Amniotic stem cell (primary cell): ENCODE data around the gene DDX43.
"Not testable (repeated sequence)": the region's sequence is repeated elsewhere in the genome, so short reads cannot be mapped to it uniquely, and the experiment has no call there.

Experiments used
- DNase-seq: peaks from one replicate; lab custom pipeline; 2025; lab: John Stamatoyannopoulos, UW

DDX43 gene

DNA sequence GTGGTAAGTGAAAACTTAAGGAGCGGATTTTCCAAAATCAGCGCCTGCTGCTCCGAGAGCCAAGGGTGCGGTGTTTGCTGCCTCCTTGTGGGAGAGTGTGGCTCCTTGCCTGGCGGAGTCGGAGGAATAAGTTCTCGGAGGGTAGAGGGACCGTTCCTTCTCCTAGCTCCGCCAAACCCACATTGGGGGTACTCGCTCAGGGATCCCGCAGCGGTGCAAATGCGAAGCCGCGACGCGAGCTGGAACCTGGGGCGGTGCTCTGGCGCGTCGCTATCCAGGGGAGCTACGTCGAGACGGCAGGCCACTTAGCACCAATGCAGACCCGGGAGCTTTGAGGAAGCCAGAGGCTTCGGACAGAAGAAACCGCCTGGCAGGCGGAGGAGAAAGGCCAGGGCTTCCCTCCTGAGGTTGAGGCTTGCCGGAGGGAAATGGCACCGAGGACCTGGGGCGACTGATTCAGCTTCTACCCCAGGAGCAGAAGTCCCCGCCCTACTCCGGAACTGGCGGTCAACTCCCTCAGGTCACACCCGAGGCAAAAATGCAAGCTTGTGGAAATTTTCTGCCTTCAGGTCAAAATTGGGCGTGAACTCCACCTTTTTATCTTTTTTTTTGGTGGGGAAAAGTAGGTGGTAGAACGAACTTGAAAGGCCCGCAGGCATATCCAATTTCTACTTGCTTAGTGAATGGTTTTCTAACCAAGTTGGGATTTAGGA, 5.7 kb upstream of the DDX43 start:
- DNase-seq: peak; percentile 55

- DNase-seq: no peak
Observed at GRCh38 chr6:73389854-73390253, 4.8 kb upstream of the DDX43 start.

- DNase-seq: no peak
Observed at GRCh38 chr6:73391675-73392074, 3.0 kb upstream of the DDX43 start.

DNA sequence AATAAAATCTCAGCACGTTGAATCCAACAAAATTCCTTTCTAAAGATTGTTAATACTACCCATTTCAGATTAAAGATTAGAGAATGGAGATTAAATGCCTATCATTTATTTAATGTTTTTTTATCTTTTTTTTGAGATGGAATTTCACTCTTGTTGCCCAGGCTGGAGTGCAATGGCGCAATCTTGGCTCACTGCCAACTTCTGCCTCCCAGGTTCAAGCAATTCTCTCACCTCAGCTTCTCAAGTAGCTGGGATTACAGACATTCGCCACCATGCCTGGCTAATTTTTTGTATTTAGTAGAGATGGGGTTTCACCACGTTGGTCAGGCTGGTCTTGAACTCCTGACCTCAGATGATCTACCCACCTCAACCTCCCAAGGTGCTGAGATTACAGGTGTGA, 2.4 kb upstream of the DDX43 start:
- DNase-seq: not testable (repeated sequence)

- no peak for DNase-seq
Observed at GRCh38 chr6:73393278-73393677, 1.4 kb upstream of the DDX43 start.

DNA sequence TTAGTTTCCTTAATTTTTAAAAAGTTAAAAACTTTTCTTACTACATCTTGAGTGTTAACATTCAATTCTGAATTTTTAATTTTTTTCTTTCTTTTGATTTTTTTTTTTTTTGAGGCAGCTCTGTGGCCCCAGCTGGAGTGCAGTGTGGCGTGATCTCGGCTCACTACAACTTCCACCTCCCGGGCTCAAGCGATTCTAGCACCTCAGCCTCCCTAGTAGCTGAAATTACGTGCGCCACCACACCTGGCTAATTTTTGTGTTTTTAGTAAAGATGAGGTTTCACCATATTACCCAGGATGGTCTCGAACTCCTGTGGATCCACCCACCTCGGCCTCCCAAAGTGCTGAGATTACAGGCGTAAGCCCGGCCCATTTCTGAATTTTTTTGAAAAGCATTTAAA, 1.2 kb downstream of the DDX43 start:
- no peak for DNase-seq

- no peak for DNase-seq
Observed at GRCh38 chr6:73400656-73401055, 6.0 kb downstream of the DDX43 start.

DNA sequence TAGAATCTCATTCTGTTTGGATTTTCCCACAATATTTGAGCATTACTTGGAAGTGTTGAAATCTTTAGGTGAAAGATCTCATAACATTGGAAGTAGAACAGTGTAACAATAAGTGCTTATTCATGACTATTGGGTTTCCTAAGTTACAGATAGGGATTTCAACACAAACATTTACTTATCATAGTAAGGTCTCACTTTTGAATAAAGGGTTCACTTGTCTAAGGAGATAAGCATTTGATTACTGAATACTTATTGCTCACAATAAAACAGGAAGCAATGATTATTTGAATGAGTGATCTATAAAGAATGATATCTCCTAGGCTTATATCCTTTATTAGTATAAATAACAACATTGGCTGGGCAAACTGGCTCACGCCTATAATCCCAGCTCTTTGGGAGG, 14.8 kb downstream of the DDX43 start:
- DNase-seq: no peak

- no peak for DNase-seq
Observed at GRCh38 chr6:73413102-73413501, 18.5 kb downstream of the DDX43 start.

DNA sequence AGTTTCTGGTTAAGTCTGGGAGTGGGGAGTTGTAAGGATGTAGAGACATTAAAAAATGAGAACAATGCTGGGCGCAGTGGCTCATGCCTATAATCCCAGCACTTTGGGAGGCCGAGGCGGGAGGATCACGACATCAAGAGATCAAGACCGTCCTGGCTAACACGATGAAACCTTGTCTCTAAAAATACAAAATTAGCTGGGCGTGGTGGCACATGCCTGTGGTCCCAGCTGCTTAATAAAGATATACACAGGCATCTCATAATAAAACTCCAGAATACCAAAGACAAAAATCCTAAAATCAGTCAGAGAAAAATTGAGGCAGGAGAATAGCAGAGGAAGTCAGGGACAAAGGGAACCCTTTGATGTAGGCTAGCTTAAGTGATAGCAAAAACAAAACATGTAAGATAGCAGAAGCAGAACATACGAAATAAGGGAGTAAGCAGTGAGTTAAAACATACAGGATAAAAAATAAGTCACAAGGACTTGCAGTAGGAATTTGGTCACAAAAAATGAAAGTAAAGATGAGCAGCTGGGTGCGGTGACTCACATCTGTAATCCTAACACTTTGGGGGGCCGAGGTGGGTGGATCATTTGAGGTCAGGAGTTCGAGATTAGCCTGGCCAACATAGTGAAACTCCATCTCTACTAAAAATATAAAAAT, 23.6 kb downstream of the DDX43 start:
- no peak for DNase-seq

DNA sequence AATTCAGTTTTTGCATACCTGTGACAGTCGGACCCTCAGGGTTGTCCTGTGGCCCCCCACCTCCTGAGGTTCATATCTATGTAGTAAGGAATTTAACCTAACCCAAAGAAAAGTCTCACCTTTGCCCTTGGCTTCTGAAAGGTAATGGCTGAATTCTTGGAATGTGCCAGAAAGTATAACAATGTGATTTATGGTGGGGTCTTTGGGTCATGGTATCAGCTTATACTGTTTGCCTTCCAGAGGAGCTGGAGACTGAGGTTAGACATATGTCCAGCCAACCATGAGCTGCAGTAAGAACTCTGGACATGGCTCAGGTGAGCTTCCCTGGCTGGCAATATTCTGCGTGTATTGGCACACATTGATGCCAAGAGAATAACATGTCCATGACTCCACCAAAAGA, 26.9 kb downstream of the DDX43 start:
- no peak for DNase-seq

- no peak for DNase-seq
Observed at GRCh38 chr6:73435236-73435635, 40.6 kb downstream of the DDX43 start.

- DNase-seq: no peak
Observed at GRCh38 chr6:73443555-73443954, 48.9 kb downstream of the DDX43 start.

GRCh38 chr6:73451223-73452106, 56.8 kb downstream of the DDX43 start:
- DNase-seq: peak; percentile 35

GRCh38 chr6:73452107-73452461, 57.5 kb downstream of the DDX43 start, which contains the start of gene CGAS:
Gene CGAS (minus strand): TSS chr6:73452297. CDS start chr6:73452181, 116 bp downstream.
- peak; percentile 35 for DNase-seq

- no peak for DNase-seq
Observed at GRCh38 chr6:73455865-73456629, 61.4 kb downstream of the DDX43 start.

- not testable (repeated sequence) for DNase-seq
Observed at GRCh38 chr6:73459474-73459873, 64.8 kb downstream of the DDX43 start.

GRCh38 chr6:73460056-73460455, 65.4 kb downstream of the DDX43 start:
- no peak for DNase-seq

DNA sequence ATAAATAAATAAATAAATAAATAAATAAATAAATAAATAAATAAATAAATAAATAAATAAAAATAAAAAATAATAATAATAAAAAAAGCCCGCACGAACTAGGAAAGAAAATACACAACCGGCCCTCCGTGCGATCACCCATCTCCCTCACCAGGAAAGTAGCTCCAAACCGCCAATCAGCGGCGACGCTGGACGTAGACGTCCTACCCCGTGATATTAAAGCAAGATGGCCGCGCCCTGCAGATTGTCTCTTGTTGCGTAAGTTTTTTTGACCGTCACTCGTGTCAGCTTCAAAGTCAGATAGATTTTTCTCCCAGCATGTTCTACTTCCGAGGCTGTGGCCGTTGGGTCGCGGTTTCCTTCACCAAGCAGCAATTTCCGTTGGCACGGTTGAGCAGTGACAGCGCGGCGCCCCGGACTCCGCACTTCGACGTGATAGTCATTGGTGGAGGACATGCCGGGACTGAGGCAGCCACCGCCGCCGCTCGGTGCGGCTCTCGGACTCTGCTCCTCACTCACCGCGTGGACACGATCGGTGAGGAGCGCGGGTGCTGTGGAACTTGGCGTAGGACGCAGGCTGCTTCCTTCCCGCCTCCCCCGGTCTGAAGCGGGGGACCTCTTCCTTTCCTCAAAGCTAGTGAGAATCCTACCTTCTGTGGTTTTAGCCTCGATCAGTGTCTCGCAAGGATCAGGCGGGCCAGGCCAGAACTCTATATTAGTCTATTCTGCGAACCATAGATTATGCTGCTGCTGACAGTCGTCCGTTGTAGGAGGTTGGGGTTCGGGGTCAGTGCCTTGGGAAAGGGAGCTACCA, 67.1 kb downstream of the DDX43 start, which contains the start of gene MTO1:
Gene MTO1, plus strand, starts transcription at position 201 of the 814 bp plus-strand sequence. Its CDS starts 118 bp downstream, at position 319.
- peak; percentile 86 for DNase-seq
